K562 (cell line): ENCODE data around the gene NOSTRIN. TPM values are rescaled to one million over a fixed set of nuclear protein-coding genes. Genes with fewer than 3 reads are reported as not detected.

ENCODE experiments used
- BRCA1 ChIP-seq, 2 experiments: fragments of 450-650 bp in 1 of 2; sonication (generic) in 1 of 2; formaldehyde crosslinking in 1 of 2; IDR thresholded peaks; 2 replicates each; pipeline versions ENCODE4 v1.5.0 to v1.6.1; 2017 to 2020; ENCODE audit warnings: mild to moderate bottlenecking in 1 of 2, missing genetic modification reagents in 1 of 2
- CC2D1A ChIP-seq: fragments of 450-650 bp; IDR thresholded peaks from 2 replicates; pipeline ENCODE4 v1.6.1; 2017; ENCODE audit warnings: mild to moderate bottlenecking
- CEBPG ChIP-seq, 3 experiments: fragments of 200-800 bp in 1 of 3; sonication (Bioruptor generic) in 1 of 3; sonication (generic) in 1 of 3; formaldehyde crosslinking in 1 of 3; IDR thresholded peaks in 2 of 3; conservative IDR thresholded peaks in 1 of 3; 2 replicates each; pipeline versions ENCODE4 v1.6.1 to v1.8.0; 2016 to 2022; ENCODE audit warnings: missing compliant biosample characterization in 2 of 3, missing genetic modification characterization in 2 of 3, mild to moderate bottlenecking in 1 of 3, missing genetic modification reagents in 1 of 3
- ETV5 ChIP-seq: sonication (generic); formaldehyde crosslinking; IDR thresholded peaks from 2 replicates; pipeline ENCODE4 v1.4.0; 2020; ENCODE audit warnings: low read depth, mild to moderate bottlenecking, missing genetic modification reagents
- HBP1 ChIP-seq: fragments of 450-650 bp; formaldehyde crosslinking; IDR thresholded peaks from 2 replicates; pipeline ENCODE4 v1.4.0; 2022; ENCODE audit warnings: missing genetic modification characterization
- HDAC1 ChIP-seq, 2 experiments: fragments of 450-650 bp; IDR thresholded peaks; 2 replicates each; pipeline ENCODE4 v1.6.1; 2016 to 2017; ENCODE audit warnings: inconsistent platforms in 1 of 2, mild to moderate bottlenecking in 1 of 2, moderate library complexity in 1 of 2
- HDAC2 ChIP-seq: fragments of 450-650 bp; IDR thresholded peaks from 2 replicates; pipeline ENCODE4 v1.6.1; 2016; ENCODE audit warnings: mild to moderate bottlenecking
- LEF1 ChIP-seq: fragments of 450-650 bp; IDR thresholded peaks from 2 replicates; pipeline ENCODE4 v1.6.1; 2016; ENCODE audit warnings: mild to moderate bottlenecking
- MTA3 ChIP-seq: fragments of 450-650 bp; formaldehyde crosslinking; IDR thresholded peaks from 2 replicates; pipeline ENCODE4 v1.6.1; 2017; ENCODE audit warnings: mild to moderate bottlenecking, borderline replicate concordance
- NCOA1 ChIP-seq: fragments of 450-650 bp; IDR thresholded peaks from 2 replicates; pipeline ENCODE4 v1.6.1; 2016; ENCODE audit warnings: low read depth
- NCOA6 ChIP-seq: fragments of 450-650 bp; IDR thresholded peaks from 2 replicates; pipeline ENCODE4 v1.6.1; 2017; ENCODE audit warnings: mild to moderate bottlenecking
- NUFIP1 ChIP-seq: fragments of 450-650 bp; IDR thresholded peaks from 2 replicates; pipeline ENCODE4 v1.6.1; 2018; ENCODE audit not compliant: partially characterized antibody
- PHF21A ChIP-seq: fragments of 450-650 bp; IDR thresholded peaks from 2 replicates; pipeline ENCODE4 v1.6.1; 2017; ENCODE audit warnings: low read depth, borderline replicate concordance
- POLR2B ChIP-seq: fragments of 450-650 bp; IDR thresholded peaks from 2 replicates; pipeline ENCODE4 v1.6.1; 2018; ENCODE audit warnings: low read depth; ENCODE audit not compliant: partially characterized antibody
- RFX1 ChIP-seq: fragments of 450-650 bp; IDR thresholded peaks from 2 replicates; pipeline ENCODE4 v1.6.1; 2016; ENCODE audit warnings: mild to moderate bottlenecking, moderate library complexity
- SMARCA4 ChIP-seq: fragments of 450-650 bp; IDR thresholded peaks from 2 replicates; pipeline ENCODE4 v1.6.1; 2016
- ZNF655 ChIP-seq: fragments of 250-450 bp; sonication (Bioruptor Pico); IDR thresholded peaks from 2 replicates; pipeline ENCODE4 v1.5.0; 2021
- polyA plus RNA-seq, 8 experiments: library from polyadenylated mRNA; depleted of rRNA in 4 of 8; stranded (reverse) in 5 of 8; unstranded in 3 of 8; fragments of >200 nt; fragmentation: Nextera tagmentation in 2 of 8; fragmentation: Illumina TruSeq in 1 of 8; extraction: Ambion mirVana in 2 of 8; extraction: Trizol in 1 of 8; gene quantifications; 2 replicates each; pipeline versions ENCODE4 v1.2.1 to v1.2.3, GENCODE V29; 2011 to 2014; ENCODE audit warnings: inconsistent platforms in 1 of 8, missing spikeins in 1 of 8
- total RNA-seq, 7 experiments: library from RNA; depleted of rRNA in 6 of 7; stranded (reverse); fragments of >200 nt in 6 of 7; fragmentation: Illumina TruSeq in 2 of 7; extraction: Trizol in 2 of 7; gene quantifications; 2 replicates each; pipeline versions ENCODE4 v1.2.1 to v1.2.3, GENCODE V29; 2011 to 2021; ENCODE audit warnings: low replicate concordance in 1 of 7
- TF ChIP-seq, protein P1 (sequence below): fragments of 250-450 bp; sonication (Bioruptor Pico); IDR thresholded peaks from 2 replicates; pipeline ENCODE4 v1.4.0; 2020; ENCODE audit warnings: mild to moderate bottlenecking, moderate library complexity
- TF ChIP-seq, protein P2 (sequence below): sonication (generic); formaldehyde crosslinking; IDR thresholded peaks from 2 replicates; pipeline ENCODE4 v1.8.1; 2023; ENCODE audit warnings: mild to moderate bottlenecking, missing genetic modification reagents

Gene NOSTRIN
- total and polyA plus RNA-seq, 9 of the 15 experiments (the other 6 are each of a cell fraction or from before 2014, with no cell fraction given) = 26.7 to 82.9 (median 56.3) TPM

DNA sequence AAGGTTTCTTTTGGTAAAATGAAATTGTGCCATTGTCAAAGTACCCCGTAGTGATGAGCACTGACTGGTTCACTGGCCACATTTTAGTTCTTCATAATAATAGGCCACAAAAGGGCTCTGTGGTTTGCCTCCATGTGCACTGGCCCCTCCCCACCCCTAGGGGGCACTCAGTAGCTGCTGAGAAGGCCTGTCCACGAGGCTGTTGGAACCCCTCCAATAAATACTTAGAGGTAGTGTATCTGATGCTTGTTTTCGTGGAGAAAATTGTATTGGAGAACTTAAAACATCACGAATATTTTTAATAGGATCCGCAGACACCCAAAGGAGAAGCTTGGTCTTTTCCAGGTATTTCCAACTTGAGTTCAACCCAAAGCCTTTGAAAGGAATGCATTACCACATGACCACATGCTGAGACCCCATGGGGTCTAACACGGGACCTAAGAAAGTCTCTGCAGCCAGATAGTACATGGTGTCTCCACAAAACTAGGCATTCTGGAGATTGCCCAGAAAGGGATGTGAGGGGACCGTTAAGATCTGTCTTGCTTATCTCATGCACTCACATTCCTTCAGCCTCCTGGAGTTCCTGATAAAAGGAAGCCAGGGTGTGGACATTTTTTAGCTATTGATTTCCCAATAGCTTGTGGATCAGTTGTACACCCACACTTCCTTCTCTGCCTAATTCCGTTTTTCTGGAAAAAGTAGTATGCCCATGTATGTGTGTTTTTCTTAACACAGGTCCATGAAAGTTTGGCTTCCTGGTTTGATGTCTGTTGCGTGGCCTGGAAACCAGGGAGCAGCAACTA, 28.5 kb upstream of the NOSTRIN start (continued):
- TF ChIP-seq, protein P1, sequence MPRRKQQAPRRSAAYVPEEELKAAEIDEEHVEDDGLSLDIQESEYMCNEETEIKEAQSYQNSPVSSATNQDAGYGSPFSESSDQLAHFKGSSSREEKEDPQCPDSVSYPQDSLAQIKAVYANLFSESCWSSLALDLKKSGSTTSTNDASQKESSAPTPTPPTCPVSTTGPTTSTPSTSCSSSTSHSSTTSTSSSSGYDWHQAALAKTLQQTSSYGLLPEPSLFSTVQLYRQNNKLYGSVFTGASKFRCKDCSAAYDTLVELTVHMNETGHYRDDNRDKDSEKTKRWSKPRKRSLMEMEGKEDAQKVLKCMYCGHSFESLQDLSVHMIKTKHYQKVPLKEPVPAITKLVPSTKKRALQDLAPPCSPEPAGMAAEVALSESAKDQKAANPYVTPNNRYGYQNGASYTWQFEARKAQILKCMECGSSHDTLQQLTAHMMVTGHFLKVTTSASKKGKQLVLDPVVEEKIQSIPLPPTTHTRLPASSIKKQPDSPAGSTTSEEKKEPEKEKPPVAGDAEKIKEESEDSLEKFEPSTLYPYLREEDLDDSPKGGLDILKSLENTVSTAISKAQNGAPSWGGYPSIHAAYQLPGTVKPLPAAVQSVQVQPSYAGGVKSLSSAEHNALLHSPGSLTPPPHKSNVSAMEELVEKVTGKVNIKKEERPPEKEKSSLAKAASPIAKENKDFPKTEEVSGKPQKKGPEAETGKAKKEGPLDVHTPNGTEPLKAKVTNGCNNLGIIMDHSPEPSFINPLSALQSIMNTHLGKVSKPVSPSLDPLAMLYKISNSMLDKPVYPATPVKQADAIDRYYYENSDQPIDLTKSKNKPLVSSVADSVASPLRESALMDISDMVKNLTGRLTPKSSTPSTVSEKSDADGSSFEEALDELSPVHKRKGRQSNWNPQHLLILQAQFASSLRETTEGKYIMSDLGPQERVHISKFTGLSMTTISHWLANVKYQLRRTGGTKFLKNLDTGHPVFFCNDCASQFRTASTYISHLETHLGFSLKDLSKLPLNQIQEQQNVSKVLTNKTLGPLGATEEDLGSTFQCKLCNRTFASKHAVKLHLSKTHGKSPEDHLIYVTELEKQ (CRISPR knock-in tag) = no peak
- TF ChIP-seq ETV5 (CRISPR knock-in tag) = peak; percentile 75
- TF ChIP-seq SMARCA4 = peak; percentile 100
- peak; percentile 95 for TF ChIP-seq NCOA1
- peak; percentile 98 for TF ChIP-seq CC2D1A
- peak; percentile 79 for TF ChIP-seq NUFIP1
- peak; percentile 79 for TF ChIP-seq CEBPG (CRISPR knock-in tag; IDR thresholded peaks at IDR 0.05)
- peak; percentile 83 to 96 for TF ChIP-seq CEBPG (tag; conservative IDR thresholded peaks at IDR 0.05 in 1 of 2, IDR thresholded peaks at IDR 0.05 in 1 of 2)
- TF ChIP-seq ZNF655 (CRISPR knock-in tag) = no peak
- 0 out of 2 replicates have a peak, but pooled peaks have one; percentile 26 for TF ChIP-seq NCOA6
- TF ChIP-seq PHF21A = peak; percentile 82; the same call in 1 of the 2 replicates
- TF ChIP-seq HDAC1 (IDR thresholded peaks at IDR 0.05) = peak; percentile 66 to 95; a peak in 3 of 4 replicates
- 0 out of 2 replicates have a peak, but pooled peaks have one; percentile 18 for TF ChIP-seq HBP1
- peak; percentile 98 for TF ChIP-seq LEF1
- no peak for TF ChIP-seq BRCA1 (IDR thresholded peaks at IDR 0.05)
- TF ChIP-seq BRCA1 (CRISPR knock-in tag; IDR thresholded peaks at IDR 0.05) = no peak
- peak; percentile 93; the same call in 1 of the 2 replicates for TF ChIP-seq MTA3
- TF ChIP-seq, protein P2, sequence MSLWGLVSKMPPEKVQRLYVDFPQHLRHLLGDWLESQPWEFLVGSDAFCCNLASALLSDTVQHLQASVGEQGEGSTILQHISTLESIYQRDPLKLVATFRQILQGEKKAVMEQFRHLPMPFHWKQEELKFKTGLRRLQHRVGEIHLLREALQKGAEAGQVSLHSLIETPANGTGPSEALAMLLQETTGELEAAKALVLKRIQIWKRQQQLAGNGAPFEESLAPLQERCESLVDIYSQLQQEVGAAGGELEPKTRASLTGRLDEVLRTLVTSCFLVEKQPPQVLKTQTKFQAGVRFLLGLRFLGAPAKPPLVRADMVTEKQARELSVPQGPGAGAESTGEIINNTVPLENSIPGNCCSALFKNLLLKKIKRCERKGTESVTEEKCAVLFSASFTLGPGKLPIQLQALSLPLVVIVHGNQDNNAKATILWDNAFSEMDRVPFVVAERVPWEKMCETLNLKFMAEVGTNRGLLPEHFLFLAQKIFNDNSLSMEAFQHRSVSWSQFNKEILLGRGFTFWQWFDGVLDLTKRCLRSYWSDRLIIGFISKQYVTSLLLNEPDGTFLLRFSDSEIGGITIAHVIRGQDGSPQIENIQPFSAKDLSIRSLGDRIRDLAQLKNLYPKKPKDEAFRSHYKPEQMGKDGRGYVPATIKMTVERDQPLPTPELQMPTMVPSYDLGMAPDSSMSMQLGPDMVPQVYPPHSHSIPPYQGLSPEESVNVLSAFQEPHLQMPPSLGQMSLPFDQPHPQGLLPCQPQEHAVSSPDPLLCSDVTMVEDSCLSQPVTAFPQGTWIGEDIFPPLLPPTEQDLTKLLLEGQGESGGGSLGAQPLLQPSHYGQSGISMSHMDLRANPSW = peak; percentile 83; the same call in 1 of the 2 replicates
- TF ChIP-seq RFX1 = no peak
- no peak for TF ChIP-seq POLR2B
- TF ChIP-seq HDAC2 = peak; percentile 98
